ENCODE measurements around the gene OSBPL5.

DNA sequence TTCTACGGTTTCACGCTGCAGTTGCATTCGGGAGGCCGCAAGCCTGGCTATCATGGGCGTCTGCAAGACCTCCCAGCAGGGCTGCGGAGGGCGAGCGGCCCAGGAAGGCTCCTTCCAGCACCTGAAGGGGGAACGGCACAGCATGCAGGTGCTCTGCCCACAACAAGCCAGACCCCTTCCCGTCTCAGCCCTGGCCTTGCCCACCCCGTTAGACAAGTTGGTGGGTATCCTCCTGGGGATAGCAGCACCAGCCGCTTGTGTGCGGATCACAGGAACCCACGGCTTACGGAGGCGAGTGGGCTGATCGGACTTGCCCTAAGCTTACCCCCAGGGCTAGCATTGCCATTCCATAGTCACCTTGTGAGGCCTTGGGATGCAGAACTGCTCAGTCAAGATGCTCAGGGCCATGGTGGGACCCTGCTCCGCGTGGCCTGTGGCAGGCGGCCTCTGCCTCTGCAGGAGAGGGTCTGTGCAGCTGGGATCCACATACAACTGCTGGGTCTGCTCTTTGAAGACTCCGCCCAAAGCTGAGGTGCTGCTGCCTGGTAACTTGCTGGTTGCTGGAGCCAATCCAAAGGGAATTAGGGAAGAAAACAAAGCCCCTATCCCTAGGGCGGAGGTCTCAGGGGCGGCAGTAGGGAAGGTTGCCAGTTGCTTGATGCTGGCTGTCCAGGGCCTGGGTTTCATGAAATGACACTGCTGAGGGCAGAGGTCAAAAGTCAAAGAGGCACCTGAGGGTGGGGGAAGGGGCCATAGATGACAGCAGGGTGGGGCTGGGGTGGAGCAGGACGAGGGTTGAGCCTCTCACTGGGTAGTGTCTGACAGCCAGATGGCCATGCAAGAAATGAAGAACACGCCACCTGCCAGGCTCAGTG, 1.4 kb upstream of the OSBPL5 start:
- TF ChIP-seq, protein P1, sequence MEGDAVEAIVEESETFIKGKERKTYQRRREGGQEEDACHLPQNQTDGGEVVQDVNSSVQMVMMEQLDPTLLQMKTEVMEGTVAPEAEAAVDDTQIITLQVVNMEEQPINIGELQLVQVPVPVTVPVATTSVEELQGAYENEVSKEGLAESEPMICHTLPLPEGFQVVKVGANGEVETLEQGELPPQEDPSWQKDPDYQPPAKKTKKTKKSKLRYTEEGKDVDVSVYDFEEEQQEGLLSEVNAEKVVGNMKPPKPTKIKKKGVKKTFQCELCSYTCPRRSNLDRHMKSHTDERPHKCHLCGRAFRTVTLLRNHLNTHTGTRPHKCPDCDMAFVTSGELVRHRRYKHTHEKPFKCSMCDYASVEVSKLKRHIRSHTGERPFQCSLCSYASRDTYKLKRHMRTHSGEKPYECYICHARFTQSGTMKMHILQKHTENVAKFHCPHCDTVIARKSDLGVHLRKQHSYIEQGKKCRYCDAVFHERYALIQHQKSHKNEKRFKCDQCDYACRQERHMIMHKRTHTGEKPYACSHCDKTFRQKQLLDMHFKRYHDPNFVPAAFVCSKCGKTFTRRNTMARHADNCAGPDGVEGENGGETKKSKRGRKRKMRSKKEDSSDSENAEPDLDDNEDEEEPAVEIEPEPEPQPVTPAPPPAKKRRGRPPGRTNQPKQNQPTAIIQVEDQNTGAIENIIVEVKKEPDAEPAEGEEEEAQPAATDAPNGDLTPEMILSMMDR (IDR thresholded peaks at IDR 0.05; ENCODE audit: low read depth, low read length, poor library complexity, severe bottlenecking): no peak
- no peak for TF ChIP-seq EZH2phosphoT487 (IDR thresholded peaks at IDR 0.05; ENCODE audit: borderline replicate concordance, low read length)
